Mucosa of gallbladder (tissue), 1 donor: ENCODE measurements around the gene MAD1L1. TPM values are rescaled to one million over a fixed set of nuclear protein-coding genes. Genes with fewer than 3 reads are reported as not detected.
A peak's percentile ranks its signal among the peaks of the same experiment; 100 is the strongest.
"Not testable (repeated sequence)": the region's sequence is repeated elsewhere in the genome, so short reads cannot be mapped to it uniquely, and the experiment has no call there.

ENCODE experiments used
- DNase-seq: peaks from one replicate; pipeline ENCODE4 v3.0.0-alpha.2; 2020; ENCODE audit warnings: low spot score
- total RNA-seq: library from RNA; stranded (reverse); gene quantifications from one replicate; pipeline ENCODE4 v1.2.1, GENCODE V29; 2021
- donor health status: DM: no; HTN: no; CAD: no.

MAD1L1 gene
- total RNA-seq, 1 donor from 2014 or later = 50.5 TPM

GRCh38 chr7:2068693-2069471 is 163.9 kb downstream of the MAD1L1 start:
- DNase-seq = no peak

DNA sequence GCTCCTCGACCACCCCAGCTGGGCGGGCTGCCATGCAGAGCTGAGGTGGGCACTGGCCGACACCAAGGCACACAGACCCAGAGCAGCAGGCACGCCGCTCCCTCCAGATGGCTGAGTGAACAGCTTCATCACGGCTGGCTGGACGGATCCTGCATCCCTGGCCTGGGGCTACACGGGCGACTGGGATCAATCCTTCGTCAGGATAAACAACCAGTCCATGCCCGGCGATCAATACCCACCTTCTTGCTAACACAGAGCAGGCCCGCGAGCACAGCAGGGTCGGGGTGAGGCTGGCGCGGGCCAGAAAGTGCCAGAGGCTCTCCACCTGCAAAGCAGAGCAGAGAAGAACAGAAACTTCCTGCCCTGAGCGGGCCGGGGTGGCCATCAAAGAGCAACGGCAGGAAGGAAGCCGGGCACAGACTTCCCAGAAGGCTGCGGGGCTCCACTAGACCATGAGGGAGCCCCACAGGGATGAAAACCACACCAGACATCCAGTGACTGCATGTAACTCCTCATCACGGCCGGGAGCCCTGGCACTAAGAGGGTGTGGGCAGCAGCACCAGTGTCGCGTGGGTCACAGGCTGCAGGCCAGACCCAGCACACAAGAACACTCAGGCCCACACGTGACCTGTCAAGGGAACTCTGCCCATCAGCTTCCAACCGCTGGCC is 166.4 kb downstream of the MAD1L1 start:
- no peak for DNase-seq

- no peak for DNase-seq
Measured at GRCh38 chr7:2065528-2065927, 167.2 kb downstream of the MAD1L1 start.

- peak; percentile 24 for DNase-seq
Measured at GRCh38 chr7:2063563-2064260, 169.0 kb downstream of the MAD1L1 start.

DNA sequence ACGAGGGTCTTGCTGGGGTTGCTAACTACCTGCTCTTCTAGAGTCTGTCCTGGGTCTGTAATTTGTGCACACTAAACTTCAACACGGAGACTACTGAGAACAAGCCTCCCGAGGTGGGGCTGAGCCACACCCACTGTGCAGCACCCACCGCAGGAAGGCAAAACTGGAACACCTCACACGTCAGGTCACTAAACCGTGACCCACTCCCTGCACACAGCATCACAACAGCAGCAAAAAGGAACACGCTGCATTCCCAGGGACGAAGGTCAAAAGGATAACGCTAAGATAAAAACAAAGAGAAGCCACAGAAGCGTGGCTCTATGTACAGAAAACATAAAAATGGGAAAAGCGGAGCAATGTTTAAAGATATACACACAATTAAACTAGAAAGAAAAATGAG is 170.1 kb downstream of the MAD1L1 start:
- DNase-seq = no peak

DNA sequence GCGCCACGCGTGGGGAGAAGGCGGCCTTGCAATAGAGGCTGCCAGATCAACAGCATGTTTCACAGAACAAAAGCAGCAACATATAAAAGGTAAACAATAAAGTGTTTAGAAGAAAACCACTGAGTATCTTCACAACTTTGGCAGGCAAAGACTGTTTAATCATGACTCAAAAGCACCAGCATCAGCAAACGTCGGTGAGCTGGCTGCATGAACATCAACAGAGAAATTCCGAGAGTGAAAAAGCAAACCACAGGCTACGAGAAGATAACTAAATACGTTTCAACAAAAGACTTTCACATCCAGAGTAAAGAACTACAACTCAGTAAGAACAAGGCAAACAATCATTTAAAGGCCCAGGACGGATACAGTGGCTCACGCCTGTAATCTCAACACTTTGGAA is 172.0 kb downstream of the MAD1L1 start:
- no peak for DNase-seq

DNA sequence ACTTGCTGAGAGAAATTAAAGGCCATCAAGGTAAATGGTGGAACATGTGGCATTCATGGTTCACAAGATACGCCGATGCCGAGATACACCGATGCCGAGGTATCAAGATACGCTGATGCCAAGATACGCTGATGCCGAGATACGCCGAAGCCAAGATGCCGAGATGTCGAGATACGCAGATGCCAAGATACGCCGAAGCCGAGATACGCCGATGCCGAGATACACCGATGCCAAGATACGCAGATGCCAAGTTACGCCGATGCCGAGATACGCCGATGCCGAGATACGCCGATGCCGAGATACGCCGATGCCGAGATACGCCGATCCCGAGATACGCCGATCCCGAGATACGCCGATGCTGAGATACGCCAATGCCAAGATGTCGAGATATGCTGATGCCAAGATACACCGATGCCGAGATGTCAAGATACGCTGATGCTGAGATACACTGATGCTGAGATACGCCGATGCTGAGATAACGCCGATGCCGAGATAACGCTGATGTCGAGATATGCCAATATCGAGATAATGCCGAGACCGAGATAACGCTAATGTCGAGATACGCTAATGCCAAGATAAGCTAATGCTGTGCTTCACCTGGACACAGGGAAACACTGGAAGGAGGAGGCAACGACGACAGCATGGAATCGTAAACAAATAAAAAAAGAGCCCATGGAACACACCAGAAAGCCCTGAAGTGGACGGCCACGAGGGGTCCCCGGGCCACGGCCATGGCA is 172.6 kb downstream of the MAD1L1 start:
- DNase-seq = no peak

DNA sequence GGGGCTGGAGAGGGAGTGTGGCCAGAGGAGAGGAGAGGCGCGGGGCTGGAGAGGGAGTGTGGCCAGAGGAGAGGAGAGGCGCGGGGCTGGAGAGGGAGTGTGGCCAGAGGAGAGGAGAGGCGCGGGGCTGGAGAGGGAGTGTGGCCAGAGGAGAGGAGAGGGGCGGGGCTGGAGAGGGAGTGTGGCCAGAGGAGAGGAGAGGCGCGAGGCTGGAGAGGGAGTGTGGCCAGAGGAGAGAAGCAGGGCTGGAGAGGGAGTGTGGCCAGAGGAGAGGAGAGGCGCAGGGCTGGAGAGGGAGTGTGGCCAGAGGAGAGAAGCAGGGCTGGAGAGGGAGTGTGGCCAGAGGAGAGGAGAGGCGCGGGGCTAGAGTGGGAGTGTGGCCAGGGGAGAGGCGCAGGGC is 174.5 kb downstream of the MAD1L1 start:
- DNase-seq = not testable (repeated sequence)

GRCh38 chr7:2055956-2056355 is 176.8 kb downstream of the MAD1L1 start:
- DNase-seq = no peak

DNA sequence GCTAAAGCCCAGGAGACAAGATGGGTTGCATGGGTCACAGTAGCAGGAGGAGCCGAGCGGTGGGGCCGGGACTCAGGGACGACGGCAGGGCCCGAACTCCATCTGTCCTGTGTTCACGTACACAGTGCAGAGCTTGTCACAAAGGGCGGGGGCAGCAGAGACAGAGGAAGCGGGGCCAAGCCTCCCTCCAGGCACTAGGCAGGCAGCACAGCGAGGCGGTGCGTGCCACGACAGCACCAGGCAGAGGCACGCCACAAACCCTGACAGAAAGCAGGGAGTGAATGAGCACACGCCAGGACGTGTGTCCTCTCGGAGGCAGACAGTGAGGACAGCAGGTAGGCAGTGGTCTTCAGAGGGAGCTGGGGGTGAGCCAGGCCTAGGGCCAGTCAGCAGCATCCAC is 177.8 kb downstream of the MAD1L1 start:
- DNase-seq = no peak

DNA sequence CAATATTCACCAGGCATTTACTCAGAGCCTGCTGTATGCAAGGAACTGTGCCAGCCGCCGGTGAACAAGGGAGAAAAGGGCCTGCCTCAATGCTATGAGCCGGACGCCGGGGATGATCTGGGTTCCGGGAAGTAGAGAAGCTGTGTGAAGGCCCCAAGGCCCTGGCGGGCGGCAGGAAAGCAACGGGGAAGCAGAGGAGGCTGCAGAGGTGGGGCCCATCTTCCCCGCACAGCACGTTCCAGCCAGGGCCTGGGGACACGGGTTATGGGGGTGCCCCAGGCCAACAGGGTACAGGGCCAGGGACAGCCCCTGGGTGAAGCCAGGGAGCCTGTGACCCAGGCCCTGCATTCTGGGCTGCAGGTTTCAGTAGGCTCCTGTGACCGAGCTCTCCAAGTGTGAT is 179.3 kb downstream of the MAD1L1 start:
- no peak for DNase-seq

GRCh38 chr7:2052657-2053048 is 180.1 kb downstream of the MAD1L1 start:
- no peak for DNase-seq

- no peak for DNase-seq
Measured at GRCh38 chr7:2051707-2052656, 180.8 kb downstream of the MAD1L1 start.

- DNase-seq = no peak
Measured at GRCh38 chr7:2050511-2050866, 182.3 kb downstream of the MAD1L1 start.

DNA sequence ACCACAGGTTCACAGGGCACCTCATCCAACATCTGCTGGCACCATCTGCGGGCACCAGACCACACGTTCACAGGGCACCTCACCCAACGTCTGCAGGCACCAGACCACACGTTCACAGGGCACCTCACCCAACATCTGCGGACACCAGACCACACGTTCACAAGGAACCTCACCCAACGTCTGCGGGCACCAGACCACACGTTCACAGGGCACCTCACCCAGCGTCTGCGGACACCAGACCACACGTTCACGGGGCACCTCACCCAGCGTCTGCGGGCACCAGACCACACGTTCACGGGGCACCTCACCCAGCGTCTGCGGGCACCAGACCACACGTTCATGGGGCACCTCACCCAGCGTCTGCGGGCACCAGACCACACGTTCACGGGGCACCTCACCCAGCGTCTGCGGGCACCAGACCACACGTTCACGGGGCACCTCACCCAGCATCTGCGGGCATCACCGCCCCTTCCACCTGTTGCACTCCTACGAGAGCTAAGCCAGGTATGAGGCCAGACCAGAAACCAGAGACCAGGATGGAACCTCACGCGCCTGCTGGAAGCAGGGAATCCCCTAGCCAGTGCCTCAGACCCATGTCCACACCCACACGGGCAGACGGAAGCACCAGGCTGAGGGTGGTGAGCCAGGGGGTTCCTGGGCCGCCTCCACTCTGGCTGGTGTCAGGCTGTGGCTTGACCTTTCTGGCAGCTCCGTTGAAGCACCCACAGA is 182.8 kb downstream of the MAD1L1 start:
- no peak for DNase-seq

- no peak for DNase-seq
Measured at GRCh38 chr7:2049111-2049781, 183.5 kb downstream of the MAD1L1 start.

GRCh38 chr7:2048531-2048930 is 184.2 kb downstream of the MAD1L1 start:
- no peak for DNase-seq

DNA sequence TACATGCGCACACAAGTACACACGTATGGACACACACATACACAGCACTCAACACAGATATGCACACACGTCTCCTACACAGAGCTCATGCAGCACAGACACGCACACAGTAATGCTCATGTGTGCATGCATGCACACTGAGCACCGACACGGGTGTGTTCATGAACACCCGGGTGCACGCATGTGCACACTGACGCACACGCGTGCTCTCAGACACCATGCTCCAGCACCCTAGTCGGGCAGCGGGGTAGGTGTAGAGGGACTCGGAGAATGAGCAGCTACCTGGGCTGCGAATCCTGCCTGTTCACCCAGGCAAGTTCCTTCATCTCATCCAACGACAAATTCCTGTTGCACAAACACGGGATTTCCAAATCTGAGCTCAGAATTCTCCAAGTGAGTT is 184.7 kb downstream of the MAD1L1 start:
- DNase-seq = no peak
